GM19035 (cell line): Measurements from ENCODE around the gene PAPLN.

Experiments
- ATAC-seq: cut with Tn5 transposase; IDR thresholded peaks from one replicate; pipeline ENCODE4 v1.9.1; 2021; ENCODE audit not compliant: unreplicated experiment

PAPLN gene

DNA sequence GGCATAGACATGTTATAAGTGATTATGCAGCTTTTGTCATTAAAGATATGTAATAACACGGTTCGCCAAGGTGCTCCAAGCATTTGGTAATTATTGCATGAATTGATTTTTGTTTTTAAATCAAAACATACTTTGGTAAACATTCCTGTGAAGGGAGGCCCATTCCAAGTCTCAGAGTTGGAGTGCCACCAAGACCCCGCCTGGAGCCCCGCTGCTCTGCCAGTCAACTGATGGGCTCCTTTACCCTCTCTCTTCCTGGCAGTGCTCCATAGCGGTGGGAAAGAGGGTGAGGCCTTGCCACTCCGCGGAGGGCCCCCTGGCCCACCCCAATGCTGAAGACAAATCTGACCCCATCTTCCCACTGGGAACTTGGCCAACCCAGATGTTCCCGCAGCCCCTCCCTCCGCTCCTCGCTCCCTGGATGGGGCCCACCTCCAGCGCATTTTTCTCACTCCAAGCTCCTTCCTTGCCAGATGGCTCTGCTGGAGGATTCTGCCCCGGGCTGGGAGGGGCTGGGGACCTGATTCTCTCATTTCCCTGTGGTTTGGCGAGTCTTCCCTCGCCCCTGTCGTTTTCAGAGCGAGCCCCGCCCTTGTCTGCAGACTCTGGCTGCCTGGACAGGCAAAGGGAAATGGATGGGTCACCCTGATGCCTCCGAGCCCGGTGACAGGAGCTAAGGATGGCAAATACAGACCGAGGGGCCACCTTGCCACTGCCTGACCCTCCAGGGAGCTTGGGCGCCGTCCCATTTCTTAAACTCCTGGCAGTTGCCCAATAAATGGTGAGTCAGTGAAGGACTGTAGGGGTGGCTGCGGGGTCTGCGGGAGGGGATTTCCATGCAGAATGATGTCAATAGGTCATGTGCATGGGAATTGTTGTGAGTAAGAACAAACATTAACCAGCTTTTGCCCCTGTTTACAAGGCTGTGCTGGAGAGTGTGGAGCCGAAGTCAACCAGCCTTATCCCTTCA is 9.2 kb upstream of the PAPLN start:
- ATAC-seq, result no peak

DNA sequence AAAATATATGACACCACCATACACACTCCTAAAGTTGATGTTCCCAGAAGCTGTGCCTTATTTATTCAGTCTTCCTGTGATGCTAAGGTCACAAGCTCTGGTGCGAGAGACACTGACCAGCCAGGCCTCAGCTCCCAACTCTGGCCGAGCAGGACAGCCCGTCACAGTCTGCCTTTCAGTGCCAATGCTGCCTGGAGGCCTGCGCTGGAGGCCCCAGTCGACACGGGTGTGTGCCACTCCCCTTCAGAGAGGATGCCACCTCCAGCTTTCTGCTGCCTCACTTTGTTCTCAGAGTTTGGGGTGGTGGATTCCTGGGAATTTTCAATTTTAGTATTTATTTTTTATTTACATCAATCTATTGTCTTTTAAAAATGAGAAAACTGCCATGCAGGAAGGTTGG is 7.3 kb upstream of the PAPLN start:
- ATAC-seq, result no peak

DNA sequence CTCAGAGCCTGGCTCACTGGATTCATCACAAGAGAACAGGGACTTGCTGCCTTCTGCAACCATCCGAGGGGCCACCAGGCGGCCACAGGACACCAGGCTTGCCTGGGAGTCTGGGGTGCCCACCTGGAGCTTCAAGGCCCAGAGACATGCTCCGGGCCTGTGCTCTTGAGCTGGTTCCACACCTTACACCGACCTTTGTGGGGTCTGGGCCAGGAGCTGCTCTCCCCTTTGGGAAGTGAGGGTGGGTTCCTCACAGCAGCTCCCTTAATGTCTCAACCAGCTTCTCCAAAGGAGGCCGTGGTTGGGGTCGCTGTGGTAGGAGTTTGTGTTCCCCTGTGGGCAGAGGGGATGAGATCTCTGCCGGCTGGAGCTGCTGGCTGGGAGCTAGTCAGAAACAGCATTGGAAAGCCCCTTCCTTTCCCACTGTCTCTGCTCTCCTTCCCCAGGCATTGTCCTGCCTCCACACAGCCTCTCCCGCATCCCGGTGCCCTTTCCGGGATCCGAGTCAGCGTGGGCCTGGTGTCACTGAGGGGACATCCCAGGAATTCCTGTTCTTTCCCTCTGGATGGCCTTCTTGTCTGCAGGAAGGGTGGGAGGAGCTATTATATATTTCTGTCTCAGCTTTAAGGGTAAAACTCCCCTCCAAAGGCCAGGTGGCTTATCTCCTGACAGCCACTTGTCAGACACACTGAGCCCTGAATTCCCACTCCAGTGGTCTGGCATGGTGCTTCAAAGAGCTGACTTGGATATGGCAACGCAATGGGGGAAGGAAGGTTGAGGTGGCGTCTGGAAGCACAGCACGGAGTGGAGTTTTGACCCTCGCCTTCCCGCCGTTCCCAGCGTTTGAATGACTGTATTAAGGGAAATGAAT is 5.1 kb upstream of the PAPLN start:
- no peak for ATAC-seq

DNA sequence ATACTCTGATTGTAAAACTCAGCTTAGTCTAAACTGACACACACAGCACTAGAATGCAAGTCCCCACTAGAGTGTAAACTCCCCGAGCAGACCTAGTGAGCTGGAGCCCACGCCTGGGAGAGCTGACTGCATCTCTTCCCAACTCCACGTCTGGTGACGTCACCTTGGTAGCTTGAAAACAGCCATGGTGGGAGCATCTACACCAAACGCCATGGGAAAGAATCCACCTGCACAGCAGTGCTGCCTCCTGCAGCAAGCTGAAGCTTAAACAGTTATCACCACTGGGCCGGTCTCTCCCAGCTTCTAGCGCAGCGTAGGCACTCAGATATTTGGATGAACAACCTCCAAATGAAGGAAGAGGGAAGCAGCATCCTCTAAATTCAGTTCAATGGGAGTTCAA is 4.3 kb upstream of the PAPLN start:
- ATAC-seq, result no peak

DNA sequence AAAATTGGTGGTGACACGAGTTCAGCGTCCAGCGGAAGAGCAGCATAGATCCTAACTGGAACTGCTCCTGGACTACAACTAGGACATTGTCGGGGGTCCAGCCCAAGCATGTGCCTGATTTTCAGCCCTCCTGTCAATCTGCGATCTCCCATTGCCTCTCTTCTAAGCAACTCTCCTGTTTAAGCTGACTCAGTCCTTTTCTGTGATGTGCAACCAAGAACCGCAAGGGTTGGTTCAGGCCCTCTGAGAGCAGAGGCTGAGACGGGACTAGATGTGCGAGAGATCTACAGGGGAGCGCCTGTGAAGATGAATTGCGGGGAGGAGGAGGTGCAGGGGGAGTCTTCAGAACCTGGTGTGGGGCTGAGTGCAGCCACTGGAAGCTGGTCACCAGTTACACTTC is 3.7 kb upstream of the PAPLN start:
- no peak for ATAC-seq

DNA sequence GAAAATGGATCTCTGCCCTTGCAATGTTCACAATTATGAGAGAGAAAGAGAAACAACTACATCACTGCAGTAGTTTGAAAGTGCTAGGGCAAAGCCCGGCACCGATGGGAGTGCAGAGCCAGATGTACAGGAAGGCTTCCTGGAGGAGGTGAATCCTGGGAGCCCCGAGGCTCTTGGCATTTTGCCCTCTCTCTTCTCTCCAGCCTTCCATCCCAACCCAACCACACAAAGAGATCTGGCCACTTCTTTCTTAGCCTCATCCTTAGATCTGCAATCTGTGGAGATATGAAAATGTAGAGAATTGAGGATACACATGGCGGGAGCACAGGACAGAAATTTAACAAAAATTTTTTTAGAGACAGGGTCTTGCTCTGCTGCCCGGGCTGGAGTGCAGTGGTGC is 3.3 kb upstream of the PAPLN start:
- ATAC-seq, result no peak

DNA sequence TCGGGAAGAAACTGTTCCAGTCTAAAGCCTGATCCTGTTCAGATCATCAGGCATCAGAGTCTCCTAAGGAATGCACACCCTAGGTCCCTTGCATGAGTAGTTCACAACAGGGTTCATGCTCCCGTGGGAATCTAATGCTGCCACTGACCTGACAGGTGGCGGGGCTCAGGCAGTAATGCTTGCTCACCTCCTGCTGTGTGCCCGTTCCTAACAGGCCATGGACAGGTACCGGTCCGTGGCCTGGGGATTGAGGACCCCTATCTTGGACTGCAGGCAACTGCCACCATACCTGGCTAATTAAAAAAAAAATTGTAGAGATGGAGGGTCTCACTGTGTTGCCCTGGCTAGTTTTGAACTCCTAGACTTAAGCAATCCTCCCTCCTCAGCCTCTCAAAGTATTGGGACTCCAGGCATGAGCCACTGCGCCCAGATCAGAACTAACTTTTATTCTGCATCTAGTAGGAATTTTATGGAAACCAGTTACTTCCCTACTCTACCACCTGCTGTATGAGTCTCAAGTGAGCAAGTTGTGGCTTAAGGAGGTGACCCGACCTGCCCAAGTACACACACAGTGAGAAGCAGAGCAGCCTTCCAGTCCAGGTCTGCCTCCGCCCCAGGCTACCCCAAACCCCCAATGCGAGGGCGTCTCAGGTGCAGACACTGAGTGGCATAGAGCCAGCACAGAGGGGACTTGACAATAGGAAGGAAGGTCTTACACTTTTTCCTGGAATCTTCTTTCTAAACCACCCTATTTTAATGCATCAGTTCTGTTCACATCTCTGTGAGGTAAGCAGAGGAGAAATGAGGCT is 2.5 kb upstream of the PAPLN start:
- no peak for ATAC-seq

DNA sequence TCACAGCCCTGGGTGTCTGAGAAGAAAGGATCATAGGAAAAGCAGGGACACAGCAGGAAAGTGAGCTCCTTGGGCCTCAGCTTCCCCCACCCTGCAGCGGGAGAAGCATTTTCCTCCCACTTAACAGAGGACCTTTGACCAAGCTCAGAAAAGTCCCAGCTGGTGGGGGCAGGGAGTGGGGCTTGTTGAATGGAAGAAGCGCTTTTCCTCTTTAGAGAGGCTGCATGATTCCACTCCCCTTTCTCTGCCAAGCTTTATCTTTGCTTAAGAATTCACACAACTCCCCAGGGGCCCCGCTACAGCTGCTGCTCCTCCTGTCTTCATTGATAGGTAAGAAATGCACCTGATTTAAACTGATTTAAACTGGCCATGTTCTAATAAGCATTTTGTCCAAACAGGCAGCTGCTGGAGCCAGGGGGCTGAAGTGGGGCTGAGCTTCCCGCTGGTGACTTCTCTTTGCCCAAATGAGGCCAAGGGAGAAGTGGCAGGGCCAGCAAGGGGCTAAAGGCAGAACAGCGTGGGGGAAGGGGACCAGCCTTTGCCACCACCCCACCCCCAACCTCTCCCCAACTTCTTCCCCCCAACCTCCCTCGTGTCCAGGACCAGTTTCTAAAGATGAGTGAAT is 1.7 kb upstream of the PAPLN start:
- no peak for ATAC-seq

DNA sequence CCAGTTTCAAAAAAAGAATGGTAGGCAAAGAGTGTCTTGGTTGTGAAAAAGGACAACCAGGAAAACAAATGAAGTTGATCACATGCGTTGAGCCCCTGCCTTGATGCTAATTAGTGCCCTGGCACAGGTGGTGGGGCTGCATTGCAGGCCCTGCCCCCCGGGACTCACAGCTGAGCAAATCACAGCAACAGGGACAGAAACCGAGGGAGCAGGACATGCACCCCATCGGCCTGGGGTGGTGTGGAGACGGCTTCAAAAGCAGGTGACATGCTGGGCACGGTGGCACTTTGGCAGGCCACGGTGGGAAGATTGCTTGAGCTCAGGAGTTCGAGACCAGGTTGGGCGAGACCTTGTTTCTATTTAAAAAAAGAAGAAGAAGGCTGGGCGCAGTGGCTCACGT is 1.1 kb upstream of the PAPLN start:
- ATAC-seq, result no peak

DNA sequence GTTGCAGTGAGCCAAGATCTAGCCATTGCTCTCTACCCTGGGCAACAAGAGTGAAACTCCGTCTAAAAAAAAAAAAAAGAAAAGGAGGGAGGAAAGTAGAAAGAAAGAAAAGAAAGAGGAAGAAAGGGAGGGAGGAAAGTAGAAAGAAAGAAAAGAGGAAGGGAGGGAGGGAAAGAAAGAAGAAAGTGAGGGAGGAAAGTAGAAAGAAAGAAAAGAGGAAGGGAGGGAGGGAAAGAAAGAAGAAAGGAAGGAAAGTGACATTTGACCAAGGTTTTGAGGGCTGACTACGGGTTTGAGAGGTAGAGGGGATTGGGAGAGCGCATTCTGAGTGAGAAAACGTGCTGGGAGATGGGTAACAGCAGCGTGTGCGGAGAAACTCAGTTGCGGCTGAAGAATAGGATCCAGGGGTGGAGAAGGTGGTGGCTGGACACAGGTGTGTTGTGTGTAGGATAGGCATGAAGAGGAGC is 521 bp upstream of the PAPLN start:
- no peak for ATAC-seq

DNA sequence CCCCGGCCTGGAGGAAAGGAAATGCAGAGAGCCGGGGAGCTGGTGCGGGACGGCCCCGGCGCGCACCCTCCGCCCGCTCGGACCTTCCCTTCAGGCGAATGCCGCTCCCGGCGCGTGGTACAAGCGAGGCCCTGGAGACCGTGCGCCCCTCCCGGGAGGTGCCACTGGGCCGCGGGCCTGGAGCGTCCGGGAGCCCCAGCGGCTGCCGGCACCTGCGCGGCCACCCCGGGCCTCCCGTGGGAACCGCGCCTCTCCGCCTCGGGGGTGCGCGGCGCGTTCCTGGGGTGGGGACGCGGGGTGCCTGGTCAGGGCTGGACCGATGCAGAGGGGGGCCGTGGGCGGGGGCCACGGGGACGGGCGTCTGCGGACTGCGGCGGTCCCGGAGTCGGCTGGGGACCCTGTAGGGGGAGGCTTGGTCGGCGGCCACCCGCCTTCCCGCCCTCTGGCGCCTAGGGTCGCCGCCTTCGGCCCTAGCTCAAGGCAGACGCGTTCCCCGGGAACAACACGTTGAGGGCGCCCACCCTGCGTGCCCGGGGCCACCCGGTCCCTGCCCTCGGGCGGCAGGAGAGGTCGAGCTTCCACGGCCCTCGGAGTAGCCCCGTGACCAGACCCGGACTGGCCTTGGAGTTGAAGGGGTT is 599 bp downstream of the PAPLN start:
- no peak for ATAC-seq

DNA sequence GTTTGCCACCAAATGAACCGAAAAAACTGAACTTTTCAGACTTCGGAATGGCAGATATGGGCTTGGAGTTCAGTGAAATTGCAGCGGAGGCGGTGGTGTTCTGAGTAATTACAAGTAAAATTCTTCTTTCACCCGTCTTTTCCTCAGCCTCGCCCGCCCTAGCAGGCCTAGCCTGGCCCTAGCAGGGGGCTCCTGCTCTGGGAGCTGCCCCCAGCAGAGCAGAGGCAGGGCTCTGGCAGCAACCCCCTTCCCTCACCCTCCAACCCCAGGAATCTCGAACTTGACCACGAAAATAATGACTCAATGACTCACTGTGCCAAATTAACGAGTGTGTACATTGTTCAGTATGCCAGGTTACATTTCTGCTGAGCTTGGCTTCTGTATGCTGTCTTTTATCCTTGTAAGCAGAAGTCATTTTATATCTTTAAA is 1.1 kb downstream of the PAPLN start:
- no peak for ATAC-seq

DNA sequence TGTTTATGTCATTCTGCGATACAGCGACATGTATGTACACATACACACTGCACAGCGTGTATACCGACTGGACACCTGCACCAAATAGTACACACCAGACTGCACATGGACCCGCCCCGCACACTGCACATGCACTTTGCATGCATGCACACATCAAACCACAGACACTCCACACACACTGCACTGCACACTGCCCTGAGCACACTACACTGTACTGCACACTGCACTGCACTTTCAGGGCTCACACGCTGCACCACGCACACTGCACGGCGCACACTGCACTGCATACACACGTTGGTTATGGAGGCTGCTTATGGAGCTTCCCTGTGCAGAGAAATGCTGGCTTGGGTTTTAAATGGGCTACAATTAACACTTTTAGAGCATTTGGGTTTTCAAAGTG is 1.6 kb downstream of the PAPLN start:
- ATAC-seq, result no peak

DNA sequence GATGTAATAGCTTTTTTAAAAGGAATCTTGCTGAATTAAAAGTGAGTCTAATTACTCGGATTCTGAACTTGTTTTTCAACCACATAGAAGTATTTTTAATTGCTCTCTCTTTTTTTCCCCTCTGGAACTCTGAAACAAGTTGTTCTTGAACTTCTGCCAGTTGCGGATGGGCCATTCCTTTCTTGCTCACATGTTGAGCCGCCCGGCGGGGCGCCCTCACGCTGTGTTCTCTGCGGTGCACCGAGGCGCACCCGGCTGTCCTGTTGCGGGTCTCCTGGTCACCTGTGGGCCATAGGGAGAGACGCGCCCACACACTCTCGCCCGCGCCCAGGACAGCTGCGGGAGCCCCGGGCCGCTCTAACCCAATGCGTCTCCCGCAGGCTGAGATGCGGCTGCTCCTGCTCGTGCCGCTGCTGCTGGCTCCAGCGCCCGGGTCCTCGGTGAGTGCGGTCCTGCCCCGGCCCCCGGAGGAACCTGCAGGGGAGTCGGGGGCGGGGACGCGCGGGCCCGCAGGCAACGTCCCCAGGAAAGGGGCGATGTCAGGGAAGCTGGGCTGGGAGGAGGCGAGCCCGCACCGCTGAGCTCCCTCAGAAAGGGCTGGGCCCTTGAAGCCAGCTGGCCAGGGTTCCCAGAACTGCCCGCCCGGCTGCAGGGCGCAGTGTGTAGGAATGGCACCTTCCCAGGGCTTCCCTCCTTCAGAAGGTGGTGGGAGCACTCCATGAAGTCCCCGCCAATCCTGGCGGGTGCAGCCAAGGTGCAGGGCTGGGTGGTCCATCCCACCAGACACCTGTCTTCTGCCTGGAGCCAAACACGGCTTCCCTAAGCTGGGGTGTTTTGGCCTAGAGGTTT is 2.3 kb downstream of the PAPLN start:
- no peak for ATAC-seq

DNA sequence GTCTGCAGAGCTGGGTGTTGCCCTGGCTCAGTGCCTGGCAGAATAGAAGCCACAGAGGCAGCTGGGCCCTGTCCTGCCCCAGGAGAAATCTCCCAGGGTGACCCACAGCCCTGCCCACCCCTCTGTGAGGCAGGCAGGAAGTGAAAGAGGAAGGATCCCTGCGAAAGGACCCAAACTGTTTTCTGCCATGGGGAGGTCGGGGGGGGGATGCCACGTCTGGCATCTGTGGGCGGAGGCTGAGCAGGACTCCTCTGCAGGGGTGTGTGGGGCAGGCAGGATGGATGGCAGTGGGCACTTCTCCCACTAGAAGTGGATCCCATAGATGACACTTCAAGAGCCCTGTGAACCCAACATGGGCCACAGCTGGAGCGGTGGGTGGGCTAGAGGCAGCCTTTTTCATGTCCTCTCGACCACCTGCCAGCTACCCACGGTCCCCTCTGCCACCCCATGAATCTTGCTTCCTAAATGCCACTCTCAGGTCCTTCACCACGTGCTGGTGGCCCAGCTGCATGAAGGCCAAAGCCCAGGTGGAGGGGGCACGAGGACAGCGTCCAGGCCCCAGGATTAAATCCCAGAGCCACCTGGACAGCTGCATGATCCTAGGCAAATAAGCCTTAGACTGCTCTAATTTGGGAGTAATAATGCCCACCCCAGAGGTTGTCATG is 3.6 kb downstream of the PAPLN start:
- no peak for ATAC-seq

DNA sequence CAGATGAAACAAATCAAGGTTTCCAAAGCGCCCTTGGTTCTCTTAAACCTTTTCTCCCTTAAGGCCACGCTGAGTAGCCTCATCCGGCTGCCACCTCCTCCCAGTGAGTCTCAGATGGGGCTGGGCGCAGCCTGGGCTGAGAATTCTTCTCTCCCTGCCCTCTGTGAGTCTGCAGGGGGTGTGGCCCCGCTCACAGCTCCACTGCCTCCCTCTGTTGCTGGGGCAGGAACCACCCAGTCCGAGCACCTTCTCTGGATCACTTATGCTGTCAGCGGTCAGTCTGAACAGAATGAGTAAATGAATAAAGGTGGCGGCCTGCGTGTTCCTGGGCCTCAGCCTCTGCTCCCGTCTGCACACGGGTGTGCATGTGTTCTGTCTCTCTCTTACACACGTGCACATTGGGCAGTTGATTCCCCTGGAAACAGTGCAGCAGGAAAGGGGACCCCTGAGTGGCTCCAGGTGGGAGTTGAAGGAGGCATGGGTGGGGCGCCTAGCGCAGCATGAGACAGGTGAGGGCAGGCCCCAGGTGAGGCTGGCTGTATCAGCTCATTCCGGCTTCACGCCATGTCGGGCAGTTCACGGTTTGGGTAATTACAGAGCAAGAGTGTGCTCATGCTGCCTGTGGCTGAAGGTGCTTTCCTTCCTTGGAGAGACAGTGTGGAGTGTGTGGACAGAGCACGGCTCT is 4.3 kb downstream of the PAPLN start:
- ATAC-seq, result no peak

DNA sequence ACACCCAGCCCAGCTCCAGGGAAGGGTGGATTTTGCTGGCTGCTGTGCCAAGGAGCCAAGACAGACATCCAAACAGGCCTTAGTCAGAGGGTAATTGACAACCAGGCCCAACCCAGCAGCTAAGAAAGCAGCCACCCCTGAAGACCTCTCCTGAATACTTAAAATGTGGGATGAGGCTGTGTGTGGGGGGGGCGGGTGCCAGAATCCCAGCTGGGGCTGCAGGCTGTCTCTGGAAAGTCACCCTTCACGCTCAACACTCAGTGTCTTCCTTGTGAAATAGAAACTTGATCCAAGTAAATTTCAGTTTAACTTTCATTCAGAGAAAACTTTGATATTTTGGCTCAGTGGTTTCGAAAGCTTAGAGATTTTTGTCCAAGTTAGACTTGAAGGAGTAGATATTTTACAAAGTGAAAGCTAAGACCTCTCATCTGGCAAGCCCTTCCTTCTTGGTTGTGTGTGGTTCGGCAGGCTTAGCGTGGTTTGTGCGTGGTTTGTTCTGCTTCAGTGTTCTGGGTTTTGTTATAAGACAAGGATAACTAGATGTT is 5.1 kb downstream of the PAPLN start:
- no peak for ATAC-seq

DNA sequence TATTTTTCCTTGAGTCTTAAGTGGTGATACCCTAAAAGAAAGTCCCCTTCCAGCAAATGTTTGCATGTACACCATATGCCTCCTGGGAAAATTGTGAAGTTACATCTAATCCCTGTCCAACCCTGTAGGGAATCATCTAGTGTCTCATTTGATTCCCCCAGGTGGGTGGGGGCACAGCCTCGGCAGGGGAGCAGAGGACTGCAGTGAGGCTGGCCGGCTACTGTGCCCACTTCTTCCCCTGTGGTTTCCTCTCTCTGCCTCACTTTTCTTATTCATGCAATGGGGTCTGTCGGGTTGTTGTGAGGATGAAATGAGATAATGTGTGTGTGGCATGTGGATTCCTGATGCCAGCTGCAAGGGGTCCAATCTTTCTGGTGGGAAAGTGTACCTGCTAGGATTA is 6.0 kb downstream of the PAPLN start:
- ATAC-seq, result no peak
